ENCODE data around the gene TBCE.

GRCh38 chr1:235429143-235429542, 61.9 kb downstream of the TBCE start:
- TF ChIP-seq CTCF (IDR thresholded peaks at IDR 0.05 in 2 of 3, conservative IDR thresholded peaks at IDR 0.05 in 1 of 3; ENCODE audit: insufficient read depth in 2 of 3, low read depth in 1 of 3, low read length in 3 of 3) (no peak), SP1 (CRISPR knock-in tag; IDR thresholded peaks at IDR 0.05) (no peak), C11orf30 (IDR thresholded peaks at IDR 0.05; ENCODE audit: low read depth) (no peak), SREBF2 (CRISPR knock-in tag; IDR thresholded peaks at IDR 0.05) (no peak), ZNF121 (CRISPR knock-in tag; conservative IDR thresholded peaks at IDR 0.05) (no peak), ATF7 (IDR thresholded peaks at IDR 0.05) (no peak), MAFK (IDR thresholded peaks at IDR 0.05; ENCODE audit: low read length) (no peak)
